Epithelial cell of esophagus (primary cell): ENCODE results near the gene CXCL6.

Experiments used
- DNase-seq: peaks from one replicate; pipeline ENCODE4 v3.0.0; 2010; ENCODE audit warnings: low read depth
- H3K4me3 ChIP-seq: 2 replicates; pipeline ENCODE4 v1.5.1; 2011; ENCODE audit warnings: mild to moderate bottlenecking, low read length, control low read depth
- CTCF ChIP-seq: IDR thresholded peaks from 2 replicates; pipeline ENCODE4 v1.5.1; 2011; ENCODE audit warnings: low read depth, mild to moderate bottlenecking, low read length, control low read depth, inconsistent platforms; ENCODE audit not compliant: insufficient read depth; ENCODE audit errors: missing control alignments

CXCL6 gene

GRCh38 chr4:73836373-73837279 is at the start of gene CXCL6:
TSS of gene CXCL6 (plus strand) at chr4:73836678. CDS start at chr4:73836751, 73 bp downstream.
- H3K4me3 ChIP-seq = peak within 1 kb of the TSS; percentile 31
- DNase-seq = peak; percentile 20
- no peak for TF ChIP-seq CTCF

DNA sequence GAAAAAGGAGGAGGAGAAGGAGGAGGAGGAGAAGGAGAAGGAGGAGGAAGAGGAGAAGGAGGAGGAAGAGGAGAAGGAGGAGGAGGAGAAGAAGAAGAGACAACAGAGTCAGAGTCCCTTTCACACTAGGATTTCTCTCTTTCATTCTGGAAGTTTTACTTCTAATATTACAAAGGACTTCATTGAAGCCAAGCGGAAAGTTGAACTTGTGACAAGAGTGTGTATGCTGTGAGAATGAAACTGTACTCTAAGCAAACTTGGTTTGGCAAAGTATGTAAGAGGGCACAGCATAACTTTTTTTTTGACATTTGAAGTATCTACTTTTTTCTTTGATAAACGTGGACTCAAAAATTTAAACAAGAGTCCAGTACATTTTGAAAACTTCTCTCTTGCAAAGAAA is 48.1 kb upstream of the CXCL6 start:
- no peak overlapping the region for H3K4me3 ChIP-seq
- no peak for DNase-seq
- TF ChIP-seq CTCF = no peak

DNA sequence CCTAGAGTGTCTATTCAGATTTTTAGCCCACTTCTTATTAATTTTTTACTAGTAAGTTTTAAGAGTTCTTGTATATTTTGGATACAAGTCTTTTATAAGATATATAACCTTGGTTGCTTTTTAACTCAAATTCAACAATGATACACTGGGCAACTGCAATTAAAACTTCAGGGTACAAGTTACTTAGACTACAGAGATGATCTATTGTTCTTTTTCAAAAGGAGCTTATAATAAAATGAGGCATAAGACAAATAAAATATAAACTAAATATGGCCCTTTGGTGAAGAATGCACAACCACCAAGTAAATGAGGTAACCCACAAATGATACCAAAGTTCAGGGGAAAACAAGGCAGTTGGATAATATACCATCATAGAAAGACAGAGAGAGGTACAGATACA is 37.6 kb upstream of the CXCL6 start:
- H3K4me3 ChIP-seq = no peak overlapping the region

GRCh38 chr4:73800206-73800605 is 36.3 kb upstream of the CXCL6 start:
- no peak for TF ChIP-seq CTCF
- no peak for DNase-seq
- no peak overlapping the region for H3K4me3 ChIP-seq

More for the DNA sequence above, 37.6 kb upstream of the CXCL6 start:
- no peak for DNase-seq
- no peak for TF ChIP-seq CTCF

GRCh38 chr4:73801692-73802091 is 34.8 kb upstream of the CXCL6 start:
- DNase-seq = peak; percentile 24
- no peak for TF ChIP-seq CTCF

DNA sequence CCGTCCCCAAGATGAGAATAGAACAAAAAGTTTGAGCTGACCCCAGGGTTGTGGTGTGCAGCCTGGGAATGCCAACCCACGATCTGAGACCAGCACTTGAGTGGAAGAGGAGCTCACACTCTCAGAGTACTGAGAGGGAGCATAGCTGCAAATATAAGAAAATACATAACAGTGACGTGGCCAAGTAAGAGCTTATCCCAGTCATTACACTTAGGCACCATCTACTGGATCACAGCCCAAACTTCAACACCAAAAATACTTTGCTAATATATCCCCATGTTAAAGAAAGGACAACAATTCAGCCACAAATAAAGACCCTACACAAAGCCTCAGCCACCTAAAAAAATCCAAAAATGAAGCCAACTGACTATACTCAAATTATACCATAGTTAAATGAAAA is 33.3 kb upstream of the CXCL6 start:
- no peak for DNase-seq
- no peak overlapping the region for H3K4me3 ChIP-seq
- TF ChIP-seq CTCF = no peak

More at GRCh38 chr4:73801692-73802091, 34.8 kb upstream of the CXCL6 start:
- H3K4me3 ChIP-seq = no peak overlapping the region
